MM.1S (cell line): ENCODE data around the gene URB1.

Experiments used
- DNase-seq: peaks from one replicate; pipeline ENCODE4 v3.0.0-alpha.2; 2015
- H2AFZ ChIP-seq: fragments of 300-600 bp; sonication (generic); 2 replicates; pipeline ENCODE4 v1.6.0; 2016; ENCODE audit warnings: antibody characterized with exemption, low read length
- H3F3A ChIP-seq: fragments of 300-600 bp; sonication (generic); 2 replicates; pipeline ENCODE4 v1.6.1; 2016; ENCODE audit warnings: mild to moderate bottlenecking, antibody characterized with exemption, low read length, moderate library complexity, mixed read lengths; ENCODE audit not compliant: insufficient read depth
- H3K27ac ChIP-seq: fragments of 300-600 bp; sonication (generic); 2 replicates; pipeline ENCODE4 v1.5.1; 2016; ENCODE audit warnings: mild to moderate bottlenecking, low read length
- H3K27me3 ChIP-seq: fragments of 300-600 bp; sonication (generic); replicated peaks from 2 replicates; pipeline ENCODE4 v1.6.0; 2016; ENCODE audit warnings: low read length; ENCODE audit not compliant: insufficient read depth
- H3K36me3 ChIP-seq: fragments of 300-600 bp; sonication (generic); replicated peaks from 2 replicates; pipeline ENCODE4 v1.6.1; 2016; ENCODE audit warnings: mild to moderate bottlenecking, low read length, mixed read lengths; ENCODE audit not compliant: insufficient read depth
- H3K4me1 ChIP-seq: fragments of 300-600 bp; sonication (generic); 2 replicates; pipeline ENCODE4 v1.6.1; 2016; ENCODE audit warnings: low read length, mixed read lengths
- H3K4me2 ChIP-seq: fragments of 300-600 bp; sonication (generic); 2 replicates; pipeline ENCODE4 v1.6.0; 2016; ENCODE audit warnings: low read depth, low read length
- H3K4me3 ChIP-seq: fragments of 300-600 bp; sonication (generic); 2 replicates; pipeline ENCODE4 v1.5.1; 2016; ENCODE audit warnings: low read length, mixed read lengths
- H3K79me2 ChIP-seq: fragments of 300-600 bp; sonication (generic); 2 replicates; pipeline ENCODE4 v1.6.1; 2016; ENCODE audit warnings: mixed run types, low read length, mixed read lengths
- H3K9ac ChIP-seq: fragments of 300-600 bp; sonication (generic); 2 replicates; pipeline ENCODE4 v1.6.1; 2016; ENCODE audit warnings: low read length, mixed read lengths
- H3K9me2 ChIP-seq: fragments of 300-600 bp; sonication (generic); replicated peaks from 2 replicates; pipeline ENCODE4 v1.6.1; 2016; ENCODE audit warnings: mild to moderate bottlenecking, low read length, mixed read lengths; ENCODE audit not compliant: insufficient read depth
- H3K9me3 ChIP-seq: fragments of 300-600 bp; sonication (generic); replicated peaks from 2 replicates; pipeline ENCODE4 v1.6.1; 2016; ENCODE audit warnings: mild to moderate bottlenecking, low read length, mixed read lengths; ENCODE audit not compliant: insufficient read depth
- H4K20me1 ChIP-seq: fragments of 300-600 bp; sonication (generic); 2 replicates; pipeline ENCODE4 v1.6.1; 2016; ENCODE audit warnings: mild to moderate bottlenecking, low read length, moderate library complexity, mixed read lengths; ENCODE audit not compliant: insufficient read depth
- CTCF ChIP-seq: fragments of 300-600 bp; sonication (generic); IDR thresholded peaks from 2 replicates; pipeline ENCODE4 v1.5.1; 2016; ENCODE audit warnings: antibody characterized with exemption, low read length, mixed read lengths
- EZH2 ChIP-seq: fragments of 300-600 bp; sonication (generic); optimal IDR thresholded peaks from 2 replicates; pipeline ENCODE3; 2017; ENCODE audit warnings: low read depth, mild to moderate bottlenecking, antibody characterized with exemption, low read length, mixed read lengths
- EZH2phosphoT487 ChIP-seq: fragments of 300-600 bp; sonication (generic); IDR thresholded peaks from 2 replicates; pipeline ENCODE4 v1.6.1; 2018; ENCODE audit warnings: antibody characterized with exemption, low read length

URB1 gene

GRCh38 chr21:32349333-32349944, 43.4 kb downstream of the URB1 start:
- no peaks in the 10 kb centered on the region for H4K20me1 ChIP-seq
- no peak overlapping the region for H3K4me3 ChIP-seq
- H3F3A ChIP-seq = no peaks in the 10 kb centered on the region
- TF ChIP-seq EZH2 (no peak), CTCF (no peak), EZH2phosphoT487 (no peak)
- H3K9me2 ChIP-seq = no peaks in the 10 kb centered on the region
- H3K79me2 ChIP-seq = no peaks in the 10 kb centered on the region
- no peak overlapping the region for H2AFZ ChIP-seq
- H3K4me1 ChIP-seq = 0 out of 2 replicates have a peak, but pooled peaks cover 4% of the 10 kb centered on the region
- H3K36me3 ChIP-seq = peaks cover 41% of the 10 kb centered on the region
- no peak overlapping the region for H3K9ac ChIP-seq
- no peaks in the 10 kb centered on the region for H3K27me3 ChIP-seq
- H3K9me3 ChIP-seq = no peaks in the 10 kb centered on the region
- no peak overlapping the region for H3K27ac ChIP-seq
- DNase-seq = no peak
- H3K4me2 ChIP-seq = no peak overlapping the region

- H3K36me3 ChIP-seq = peaks cover 47% of the 10 kb centered on the region
These were observed 44.0 kb downstream of the URB1 start for GRCh38 chr21:32348604-32349332.

GRCh38 chr21:32347977-32348376, 44.8 kb downstream of the URB1 start:
- Histone ChIP-seq H2AFZ (no peak overlapping the region), H4K20me1 (no peaks in the 10 kb centered on the region), H3K9me2 (no peaks in the 10 kb centered on the region), H3K9me3 (no peaks in the 10 kb centered on the region), H3K4me1 (0 out of 2 replicates have a peak, but pooled peaks cover 4% of the 10 kb centered on the region), H3K4me3 (no peak overlapping the region), H3K36me3 (peaks cover 45% of the 10 kb centered on the region), H3F3A (no peaks in the 10 kb centered on the region), H3K4me2 (no peak overlapping the region), H3K27me3 (no peaks in the 10 kb centered on the region), H3K9ac (no peak overlapping the region), H3K27ac (no peak overlapping the region), H3K79me2 (no peaks in the 10 kb centered on the region)
- DNase-seq = no peak
- TF ChIP-seq EZH2 (no peak), EZH2phosphoT487 (no peak), CTCF (no peak)

More at GRCh38 chr21:32348604-32349332, 44.0 kb downstream of the URB1 start:
- Histone ChIP-seq H3K9me3 (no peaks in the 10 kb centered on the region), H3K4me2 (no peak overlapping the region), H3K9ac (no peak overlapping the region), H3K79me2 (no peaks in the 10 kb centered on the region), H3F3A (no peaks in the 10 kb centered on the region), H3K27ac (no peak overlapping the region), H3K4me1 (0 out of 2 replicates have a peak, but pooled peaks cover 4% of the 10 kb centered on the region), H3K9me2 (no peaks in the 10 kb centered on the region), H2AFZ (no peak overlapping the region), H3K4me3 (no peak overlapping the region), H4K20me1 (no peaks in the 10 kb centered on the region), H3K27me3 (no peaks in the 10 kb centered on the region)
- no peak for DNase-seq
- TF ChIP-seq EZH2 (no peak), CTCF (no peak), EZH2phosphoT487 (no peak)
